ENCODE data around the gene CHRNA1.
A peak's percentile ranks its signal among the peaks of the same experiment; 100 is the strongest.

Gene CHRNA1

DNA sequence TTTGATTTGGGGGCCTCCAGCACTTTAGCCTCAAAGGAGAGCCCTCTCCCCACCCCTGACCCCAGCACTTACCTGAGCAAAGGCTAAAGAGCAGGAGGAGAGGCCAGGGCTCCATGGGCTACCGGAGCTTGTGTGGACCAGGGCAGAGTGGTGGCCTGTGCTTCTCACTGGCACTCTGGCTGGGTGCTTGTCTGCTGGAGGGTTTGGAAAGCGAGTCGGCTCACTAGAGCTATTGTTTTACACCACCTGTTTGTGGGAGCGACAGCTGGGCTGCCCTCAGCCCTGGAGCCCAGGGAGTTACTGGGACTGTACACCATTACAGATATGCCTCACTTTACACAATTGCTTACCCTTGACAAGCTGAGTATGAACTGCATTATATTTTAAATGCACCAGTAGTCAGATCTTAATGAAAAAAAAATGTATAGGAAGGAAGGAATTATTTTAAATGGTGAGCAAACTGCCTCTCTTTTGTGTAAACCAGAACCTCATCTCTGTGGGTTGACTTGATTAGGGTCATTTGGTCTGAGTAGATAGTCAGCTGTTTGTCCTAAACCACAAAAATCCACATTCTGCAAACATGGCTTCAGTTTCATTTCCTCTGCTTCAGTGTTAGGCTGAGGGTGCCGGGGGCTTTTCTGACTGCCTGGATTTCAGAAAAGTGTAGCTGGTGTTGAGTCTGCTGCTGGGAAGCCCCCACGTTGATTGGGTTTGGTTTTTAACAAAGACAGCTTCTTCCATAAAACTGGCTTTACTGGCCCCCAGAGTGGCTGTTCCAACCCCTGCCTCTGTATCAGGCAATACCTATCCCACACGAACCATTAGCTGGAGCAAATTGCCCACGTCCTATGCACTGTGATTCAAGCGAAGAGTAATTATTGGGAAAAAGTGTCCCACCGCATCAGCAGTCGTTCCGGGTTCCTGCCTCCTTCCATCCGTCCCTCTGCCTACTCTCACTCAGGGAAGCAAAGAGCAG, at the start of gene CHRNA1:
Gene CHRNA1 (minus strand): TSS at position 193 of the 976 bp plus-strand sequence. CDS start 78 bp downstream, at position 115.
- no peak for DNase-seq

DNA sequence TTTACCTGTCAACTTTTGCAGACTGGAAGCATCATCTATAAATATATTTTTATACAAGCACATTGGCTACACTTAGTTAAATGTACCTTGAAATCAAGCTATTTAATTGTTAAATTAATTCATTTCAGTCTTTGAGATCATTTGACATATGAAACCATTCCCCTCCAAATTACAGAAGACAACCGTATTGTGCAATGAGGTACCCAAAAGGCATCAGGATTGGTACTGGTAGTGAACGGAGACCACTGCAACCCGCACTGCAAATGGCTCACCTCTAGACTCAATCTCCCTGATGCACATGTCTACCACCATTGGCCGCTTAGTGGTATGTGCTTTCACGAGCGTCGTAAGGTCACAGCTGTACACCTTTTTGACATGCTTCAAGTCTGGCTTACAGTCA, 47.8 kb upstream of the CHRNA1 start:
- DNase-seq = no peak

DNA sequence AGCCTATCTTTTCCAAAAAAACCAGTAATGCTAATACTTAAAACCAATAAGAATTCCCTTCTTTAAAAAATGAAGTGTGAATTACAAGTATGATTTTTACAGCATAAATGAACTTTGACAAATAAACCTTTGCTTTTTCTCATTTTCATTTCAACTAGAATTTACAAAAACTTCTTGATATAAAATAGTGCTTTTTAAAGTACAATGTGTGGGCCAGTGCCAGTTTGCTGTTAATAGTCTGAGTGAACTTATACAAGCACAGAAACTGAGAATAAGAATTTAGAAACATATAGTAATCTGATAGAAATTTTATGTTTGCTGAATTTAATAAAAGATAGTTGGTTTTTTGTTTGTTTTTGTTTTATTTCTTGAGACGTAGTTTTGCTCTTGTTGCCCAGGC, 43.7 kb upstream of the CHRNA1 start:
- no peak for DNase-seq

- no peak for DNase-seq
Measured at GRCh38 chr2:174805803-174806202, 41.5 kb upstream of the CHRNA1 start.

DNA sequence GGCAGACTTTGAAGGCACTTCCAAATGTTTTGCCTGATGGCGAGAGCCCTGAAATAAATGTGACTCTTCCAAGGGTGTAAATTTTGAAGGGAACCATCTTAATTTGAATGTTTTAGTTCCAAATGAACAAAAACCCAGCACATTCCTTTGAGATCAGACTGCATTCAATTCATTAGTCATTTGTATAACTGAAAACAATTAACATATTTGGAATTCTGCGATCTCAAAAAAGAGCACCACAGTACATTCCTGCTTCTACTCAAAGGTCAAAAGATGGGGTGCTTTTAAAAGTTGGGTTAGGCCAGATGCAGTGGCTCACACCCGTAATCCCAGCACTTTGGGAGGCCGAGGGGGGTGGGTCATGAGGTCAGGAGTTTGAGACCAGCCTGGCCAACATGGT, 38.2 kb upstream of the CHRNA1 start:
- no peak for DNase-seq

- no peak for DNase-seq
Measured at GRCh38 chr2:174800436-174801205, 36.3 kb upstream of the CHRNA1 start.

DNA sequence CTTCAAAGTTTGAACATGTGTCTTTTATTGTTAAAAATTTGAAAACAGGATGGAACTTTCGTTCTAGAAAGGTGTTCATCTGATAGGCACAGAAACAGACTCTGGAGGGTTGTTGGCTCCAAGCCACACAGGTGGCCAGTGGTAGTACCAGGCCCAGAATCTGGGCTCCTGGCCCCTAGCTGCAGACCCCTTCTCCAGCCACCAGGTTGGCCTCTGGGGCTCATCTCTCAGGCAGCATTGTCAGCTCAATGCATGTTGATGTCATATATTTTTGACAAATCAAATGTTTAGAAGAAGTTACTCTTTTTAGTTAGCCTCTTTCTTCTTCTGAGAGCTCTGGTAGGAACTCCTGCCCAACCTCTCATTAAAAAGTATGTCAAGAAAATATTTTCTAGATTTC, 34.5 kb upstream of the CHRNA1 start:
- no peak for DNase-seq

- DNase-seq = no peak
Measured at GRCh38 chr2:174797781-174798276, 33.6 kb upstream of the CHRNA1 start.

GRCh38 chr2:174796319-174796771, 32.1 kb upstream of the CHRNA1 start:
- no peak for DNase-seq

GRCh38 chr2:174794851-174795374, 30.6 kb upstream of the CHRNA1 start:
- no peak for DNase-seq

- no peak for DNase-seq
Measured at GRCh38 chr2:174792309-174793025, 28.2 kb upstream of the CHRNA1 start.

DNA sequence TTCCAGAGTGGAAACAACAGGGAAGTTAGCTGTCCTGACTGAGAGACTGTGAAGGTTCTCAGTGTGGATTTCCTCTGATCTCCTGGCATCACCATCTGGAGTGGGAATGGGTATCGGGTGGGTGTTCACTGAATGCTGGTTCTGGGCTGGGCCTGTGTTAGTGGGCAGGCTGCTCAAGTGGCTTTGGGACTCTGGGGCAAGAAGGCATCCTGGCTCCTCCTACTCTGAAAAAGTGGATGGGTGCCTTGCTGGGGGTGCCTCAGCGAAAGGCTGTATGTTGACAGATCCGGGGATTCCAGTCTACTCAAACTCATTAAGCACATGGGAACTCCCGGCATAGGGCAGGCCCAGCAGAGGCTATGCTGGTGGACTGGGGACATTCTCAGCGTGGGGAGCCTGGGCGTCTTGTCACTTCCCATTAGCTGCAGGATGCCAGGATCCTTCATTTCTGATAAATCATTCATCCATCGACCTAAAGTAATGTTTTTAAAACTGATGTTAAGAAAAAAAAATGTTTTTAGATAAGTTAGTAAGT, 27.5 kb upstream of the CHRNA1 start:
- DNase-seq = no peak

- DNase-seq = no peak
Measured at GRCh38 chr2:174791020-174791419, 26.7 kb upstream of the CHRNA1 start.

DNA sequence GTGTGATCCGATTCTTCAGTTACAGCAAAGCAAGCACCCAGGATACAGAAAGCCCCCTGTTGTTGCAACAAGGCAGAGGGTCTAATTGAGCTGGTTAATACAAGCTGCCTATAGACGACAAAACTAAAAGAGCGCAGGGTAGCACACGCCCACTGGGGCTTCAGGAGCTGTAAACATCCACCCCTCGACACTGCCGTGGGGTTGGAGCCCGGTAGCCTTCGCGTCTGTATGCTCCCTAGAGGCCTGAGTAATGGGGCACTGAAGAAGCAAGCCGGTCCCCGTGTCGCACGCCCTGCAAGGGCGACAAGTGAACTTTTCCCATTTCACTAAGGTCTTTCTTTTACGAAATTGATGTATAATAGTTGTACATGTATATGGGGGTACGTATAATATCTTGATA, 24.7 kb upstream of the CHRNA1 start:
- no peak for DNase-seq

DNA sequence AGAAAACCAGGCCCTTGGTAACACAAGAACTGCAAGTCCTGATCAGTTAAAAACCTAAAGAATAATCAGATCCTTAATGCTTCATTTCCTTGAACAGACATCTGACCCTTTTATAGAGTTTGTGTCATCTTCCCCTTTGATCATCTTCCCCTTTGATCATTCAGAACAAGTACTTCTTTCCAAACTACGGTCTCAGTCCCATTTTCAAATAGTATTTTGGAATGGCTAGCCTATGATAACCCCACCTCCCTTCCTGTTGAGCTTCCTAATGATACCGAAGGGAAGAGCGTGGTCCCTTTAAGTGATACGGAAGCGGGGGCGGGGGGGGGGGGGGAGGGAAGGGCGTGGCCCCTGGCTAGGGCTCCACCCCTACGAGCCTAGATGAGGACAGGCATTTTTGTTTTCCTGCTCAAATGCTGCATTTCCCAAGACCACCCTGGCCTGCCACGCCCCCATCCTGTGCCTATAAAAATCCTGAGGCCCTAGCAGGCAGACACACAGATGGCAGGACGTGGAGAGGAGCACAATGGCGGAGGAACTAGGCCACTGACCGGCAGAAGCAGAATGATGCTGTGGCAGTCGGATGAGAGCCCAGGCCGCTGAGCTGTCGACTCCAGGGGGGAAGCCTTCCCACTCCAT, 24.1 kb upstream of the CHRNA1 start:
- DNase-seq = peak in 1 of 2 donors; percentile 29

DNA sequence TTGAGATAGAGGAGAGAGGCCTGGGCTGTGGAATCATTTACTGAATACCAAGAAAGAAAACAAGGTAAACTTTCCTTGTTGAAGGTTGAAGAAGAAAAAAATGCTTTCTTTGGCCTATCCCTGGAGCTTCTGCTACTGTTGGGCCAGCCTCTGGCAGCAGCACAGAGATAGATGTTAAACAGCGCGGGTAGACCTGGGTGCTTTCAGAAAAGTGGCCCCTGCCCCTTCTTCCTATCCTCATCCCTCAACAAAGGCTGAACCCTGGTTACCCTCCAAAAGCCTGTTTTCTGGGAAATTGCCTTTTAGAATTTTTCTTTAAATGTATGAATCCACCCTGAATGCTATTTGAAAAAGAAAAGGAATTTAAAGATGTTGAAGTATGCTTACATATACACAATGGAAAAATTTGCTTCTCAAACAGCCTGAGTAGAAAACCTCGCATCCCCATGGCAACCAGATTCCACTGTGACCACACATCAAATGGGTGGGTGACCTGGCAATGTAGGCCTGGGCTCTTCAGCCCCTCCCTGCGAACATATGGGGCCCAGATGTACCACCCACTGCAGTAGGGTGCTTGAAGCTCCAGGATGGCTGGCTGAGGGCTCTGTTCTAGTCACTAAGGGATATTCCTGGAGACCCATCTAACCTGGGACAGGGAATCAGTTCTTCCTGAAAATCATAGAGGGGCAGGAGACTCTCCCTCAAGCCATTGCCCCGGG, 23.4 kb upstream of the CHRNA1 start:
- DNase-seq = peak in 1 of 2 donors; percentile 8

DNA sequence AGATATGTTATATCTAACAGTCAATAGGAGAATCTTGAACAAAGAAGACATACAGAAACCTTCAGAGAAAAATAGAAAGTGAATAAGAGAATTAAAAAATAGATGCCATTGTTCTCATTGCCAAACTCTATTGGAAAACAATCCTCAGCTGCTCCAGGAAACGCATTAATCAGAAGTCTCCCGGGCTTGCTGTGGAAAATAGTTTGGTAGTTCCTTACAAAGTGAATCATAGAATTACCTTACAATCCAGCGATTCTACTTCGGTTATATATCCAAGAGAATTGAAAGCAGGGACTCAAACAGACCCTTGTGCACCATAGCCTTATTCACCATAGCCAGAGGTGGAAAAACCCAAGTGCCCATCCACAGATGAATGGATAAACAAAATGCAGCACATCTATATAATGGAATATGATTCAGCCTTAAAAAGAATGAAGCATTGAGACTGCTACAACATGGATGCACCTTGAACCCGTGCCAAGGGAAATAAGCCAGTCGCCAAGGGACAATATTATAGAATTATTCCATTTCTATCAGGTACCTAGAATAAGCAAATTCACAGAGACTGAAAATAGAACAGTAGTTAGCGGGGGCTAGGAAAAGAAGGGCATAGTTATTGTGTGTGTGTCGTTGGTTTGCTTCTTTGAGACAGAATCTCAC, 21.9 kb upstream of the CHRNA1 start:
- DNase-seq = no peak

GRCh38 chr2:174785481-174785880, 21.2 kb upstream of the CHRNA1 start:
- DNase-seq = no peak

GRCh38 chr2:174784909-174785308, 20.6 kb upstream of the CHRNA1 start:
- DNase-seq = no peak

- DNase-seq = no peak
Measured at GRCh38 chr2:174784316-174784715, 20.0 kb upstream of the CHRNA1 start.

- DNase-seq = no peak
Measured at GRCh38 chr2:174781996-174782395, 17.7 kb upstream of the CHRNA1 start.

Measured in CD4-positive, alpha-beta T cell treated with Interferon alpha-2 for 1 hour (primary cell).